C4-2B (cell line): ENCODE measurements around the gene NUCB1.

Source experiments
- CTCF ChIP-seq: fragments of 450-650 bp; conservative IDR thresholded peaks from 2 replicates; pipeline ENCODE4 v1.5.1; 2017; ENCODE audit warnings: mild to moderate bottlenecking
- ZFX ChIP-seq: fragments of 450-650 bp; IDR thresholded peaks from 2 replicates; pipeline ENCODE4 v1.6.1; 2017

- TF ChIP-seq CTCF (no peak), ZFX (no peak)
These were observed 62.7 kb downstream of the NUCB1 start for GRCh38 chr19:48962849-48963165.
